GM12878 (cell line): Measurements from ENCODE around the gene CAPN10. TPM values are rescaled to one million over a fixed set of nuclear protein-coding genes. Genes with fewer than 3 reads are reported as not detected.
A peak's percentile ranks its signal among the peaks of the same experiment; 100 is the strongest.

Experiments used
- HDAC2 ChIP-seq: fragments of 200-600 bp; sonication (generic); IDR thresholded peaks from 2 replicates; pipeline ENCODE4 v1.6.1; 2017
- KDM1A ChIP-seq: fragments of 200-600 bp; sonication (generic); IDR thresholded peaks from 2 replicates; pipeline ENCODE4 v1.6.1; 2016; ENCODE audit warnings: borderline replicate concordance
- NR2C1 ChIP-seq: fragments of 450-650 bp; IDR thresholded peaks from 2 replicates; pipeline ENCODE4 v1.6.1; 2017; ENCODE audit warnings: antibody characterized with exemption, mild to moderate bottlenecking, moderate library complexity
- SMAD1 ChIP-seq: fragments of 450-650 bp; IDR thresholded peaks from 2 replicates; pipeline ENCODE4 v1.6.1; 2018; ENCODE audit warnings: mild to moderate bottlenecking, low read depth; ENCODE audit not compliant: partially characterized antibody
- SMARCA5 ChIP-seq: fragments of 450-650 bp; IDR thresholded peaks from 2 replicates; pipeline ENCODE4 v1.6.1; 2017; ENCODE audit warnings: mild to moderate bottlenecking
- SUZ12 ChIP-seq: fragments of 200-600 bp; sonication (generic); IDR thresholded peaks from one replicate; pipeline ENCODE4 v1.6.1; 2018; ENCODE audit warnings: antibody characterized with exemption, mild to moderate bottlenecking; ENCODE audit not compliant: unreplicated experiment
- TCF7 ChIP-seq: IDR thresholded peaks from 2 replicates; pipeline ENCODE4 v1.6.1; 2014; ENCODE audit warnings: antibody characterized with exemption, borderline replicate concordance
- ZBED1 ChIP-seq: IDR thresholded peaks from 2 replicates; pipeline ENCODE4 v1.6.1; 2016; ENCODE audit warnings: borderline replicate concordance
- polyA plus RNA-seq, 11 experiments: library from polyadenylated mRNA; depleted of rRNA in 4 of 11; unstranded in 6 of 11; stranded (reverse) in 5 of 11; fragments of >200 nt; fragmentation: Nextera tagmentation in 4 of 11; fragmentation: Illumina TruSeq in 1 of 11; extraction: Ambion mirVana in 4 of 11; extraction: Trizol in 1 of 11; gene quantifications; 1 replicate in 1 of 11; 2 replicates in 10 of 11; pipeline versions ENCODE4 v1.2.1 to v1.2.3, GENCODE V29; 2011 to 2016; ENCODE audit warnings: inconsistent platforms in 2 of 11, missing spikeins in 2 of 11, low read depth in 1 of 11
- total RNA-seq, 4 experiments: library from RNA; depleted of rRNA in 3 of 4; stranded (reverse); fragments of >200 nt in 3 of 4; fragmentation: Illumina TruSeq in 1 of 4; extraction: Trizol in 1 of 4; gene quantifications; 2 replicates each; pipeline versions ENCODE4 v1.2.1 to v1.2.3, GENCODE V29; 2013 to 2021
- TF ChIP-seq, protein P1 (sequence below): IDR thresholded peaks from 2 replicates; pipeline ENCODE4 v1.6.1; 2011; ENCODE audit warnings: low read depth, low read length, improper control_type of control experiment, borderline replicate concordance
- TF ChIP-seq, protein P2 (sequence below): fragments of 450-650 bp; IDR thresholded peaks from 2 replicates; pipeline ENCODE4 v1.6.1; 2017; ENCODE audit warnings: mild to moderate bottlenecking, low read depth, inconsistent platforms; ENCODE audit not compliant: poor library complexity, severe bottlenecking
- TF ChIP-seq, protein P3 (sequence below): fragments of 450-650 bp; IDR thresholded peaks from 2 replicates; pipeline ENCODE4 v1.6.1; 2017; ENCODE audit warnings: antibody characterized with exemption, mild to moderate bottlenecking, moderate library complexity
- TF ChIP-seq, protein P4 (sequence below): fragments of 450-650 bp; IDR thresholded peaks from 2 replicates; pipeline ENCODE4 v1.6.1; 2017; ENCODE audit warnings: borderline replicate concordance
- TF ChIP-seq, protein P5 (sequence below), 3 experiments: IDR thresholded peaks in 2 of 3; conservative IDR thresholded peaks in 1 of 3; 2 replicates each; pipeline ENCODE4 v1.5.1; 2011; ENCODE audit warnings: low read depth in 3 of 3, low read length in 3 of 3, mild to moderate bottlenecking in 3 of 3, control low read depth in 2 of 3, moderate library complexity in 2 of 3, inconsistent platforms in 1 of 3, mixed read lengths in 1 of 3; ENCODE audit not compliant: control insufficient read depth in 2 of 3, insufficient read depth in 1 of 3; ENCODE audit errors: extremely low read depth in 1 of 3
- TF ChIP-seq, protein P6 (sequence below): fragments of 450-650 bp; IDR thresholded peaks from 2 replicates; pipeline ENCODE4 v1.6.1; 2017; ENCODE audit warnings: mild to moderate bottlenecking, moderate library complexity

The CAPN10 gene
- total and polyA plus RNA-seq, 10 of the 15 experiments (the other 5 are each of a cell fraction or from before 2014, with no cell fraction given) = 0.37 to 40.6 (median 17.5) TPM

DNA sequence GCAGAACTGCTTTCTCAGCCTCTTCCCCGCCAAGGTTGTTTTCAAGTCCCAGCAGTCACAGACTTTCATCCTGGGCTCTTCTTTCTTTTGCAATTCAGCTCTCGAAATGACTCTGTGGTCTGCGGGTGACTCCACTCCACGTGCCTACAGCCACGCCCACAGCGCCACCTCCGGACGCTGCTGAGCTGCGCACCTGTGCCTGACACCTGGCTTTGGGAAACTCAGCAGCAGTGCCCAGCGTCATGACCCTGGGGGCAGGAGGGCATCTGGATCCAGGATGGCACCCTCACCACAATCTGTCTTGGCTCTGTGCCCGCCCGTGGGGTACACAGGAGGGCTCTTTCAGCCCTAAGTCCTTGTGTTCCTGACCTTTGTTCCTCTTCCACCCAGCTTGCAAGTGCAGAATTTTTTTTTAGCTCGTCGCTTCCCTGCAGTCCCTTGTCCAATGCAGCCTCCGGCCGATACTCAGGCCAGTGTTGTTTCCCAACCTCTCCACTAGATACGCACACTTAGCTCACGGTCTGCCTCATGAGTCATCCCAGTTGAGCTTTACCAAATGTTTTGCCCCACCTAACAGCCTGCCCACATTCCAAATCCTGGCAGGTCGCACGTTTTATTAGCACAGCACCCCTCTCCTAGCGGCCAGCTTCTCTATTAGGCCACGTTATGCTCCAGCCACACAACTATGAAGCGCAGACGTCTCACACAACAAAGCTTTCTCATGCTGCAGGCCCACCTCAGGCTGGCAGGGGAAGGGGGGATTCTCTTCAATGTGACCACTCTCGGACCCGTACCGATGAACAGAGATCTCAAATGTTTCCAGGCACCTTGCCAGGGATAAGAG lies 6.5 kb upstream of the CAPN10 start (continued):
- TF ChIP-seq, protein P1, sequence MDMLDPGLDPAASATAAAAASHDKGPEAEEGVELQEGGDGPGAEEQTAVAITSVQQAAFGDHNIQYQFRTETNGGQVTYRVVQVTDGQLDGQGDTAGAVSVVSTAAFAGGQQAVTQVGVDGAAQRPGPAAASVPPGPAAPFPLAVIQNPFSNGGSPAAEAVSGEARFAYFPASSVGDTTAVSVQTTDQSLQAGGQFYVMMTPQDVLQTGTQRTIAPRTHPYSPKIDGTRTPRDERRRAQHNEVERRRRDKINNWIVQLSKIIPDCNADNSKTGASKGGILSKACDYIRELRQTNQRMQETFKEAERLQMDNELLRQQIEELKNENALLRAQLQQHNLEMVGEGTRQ = peak; percentile 33; the same call in 1 of the 2 replicates
- TF ChIP-seq, protein P2, sequence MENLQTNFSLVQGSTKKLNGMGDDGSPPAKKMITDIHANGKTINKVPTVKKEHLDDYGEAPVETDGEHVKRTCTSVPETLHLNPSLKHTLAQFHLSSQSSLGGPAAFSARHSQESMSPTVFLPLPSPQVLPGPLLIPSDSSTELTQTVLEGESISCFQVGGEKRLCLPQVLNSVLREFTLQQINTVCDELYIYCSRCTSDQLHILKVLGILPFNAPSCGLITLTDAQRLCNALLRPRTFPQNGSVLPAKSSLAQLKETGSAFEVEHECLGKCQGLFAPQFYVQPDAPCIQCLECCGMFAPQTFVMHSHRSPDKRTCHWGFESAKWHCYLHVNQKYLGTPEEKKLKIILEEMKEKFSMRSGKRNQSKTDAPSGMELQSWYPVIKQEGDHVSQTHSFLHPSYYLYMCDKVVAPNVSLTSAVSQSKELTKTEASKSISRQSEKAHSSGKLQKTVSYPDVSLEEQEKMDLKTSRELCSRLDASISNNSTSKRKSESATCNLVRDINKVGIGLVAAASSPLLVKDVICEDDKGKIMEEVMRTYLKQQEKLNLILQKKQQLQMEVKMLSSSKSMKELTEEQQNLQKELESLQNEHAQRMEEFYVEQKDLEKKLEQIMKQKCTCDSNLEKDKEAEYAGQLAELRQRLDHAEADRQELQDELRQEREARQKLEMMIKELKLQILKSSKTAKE = peak; percentile 77
- TF ChIP-seq TCF7 (no peak), SMARCA5 (peak; percentile 66; the same call in 1 of the 2 replicates), NR2C1 (no peak), SUZ12 (no peak), ZBED1 (peak; percentile 23; the same call in 1 of the 2 replicates), KDM1A (no peak), HDAC2 (no peak), SMAD1 (no peak)
- TF ChIP-seq, protein P3, sequence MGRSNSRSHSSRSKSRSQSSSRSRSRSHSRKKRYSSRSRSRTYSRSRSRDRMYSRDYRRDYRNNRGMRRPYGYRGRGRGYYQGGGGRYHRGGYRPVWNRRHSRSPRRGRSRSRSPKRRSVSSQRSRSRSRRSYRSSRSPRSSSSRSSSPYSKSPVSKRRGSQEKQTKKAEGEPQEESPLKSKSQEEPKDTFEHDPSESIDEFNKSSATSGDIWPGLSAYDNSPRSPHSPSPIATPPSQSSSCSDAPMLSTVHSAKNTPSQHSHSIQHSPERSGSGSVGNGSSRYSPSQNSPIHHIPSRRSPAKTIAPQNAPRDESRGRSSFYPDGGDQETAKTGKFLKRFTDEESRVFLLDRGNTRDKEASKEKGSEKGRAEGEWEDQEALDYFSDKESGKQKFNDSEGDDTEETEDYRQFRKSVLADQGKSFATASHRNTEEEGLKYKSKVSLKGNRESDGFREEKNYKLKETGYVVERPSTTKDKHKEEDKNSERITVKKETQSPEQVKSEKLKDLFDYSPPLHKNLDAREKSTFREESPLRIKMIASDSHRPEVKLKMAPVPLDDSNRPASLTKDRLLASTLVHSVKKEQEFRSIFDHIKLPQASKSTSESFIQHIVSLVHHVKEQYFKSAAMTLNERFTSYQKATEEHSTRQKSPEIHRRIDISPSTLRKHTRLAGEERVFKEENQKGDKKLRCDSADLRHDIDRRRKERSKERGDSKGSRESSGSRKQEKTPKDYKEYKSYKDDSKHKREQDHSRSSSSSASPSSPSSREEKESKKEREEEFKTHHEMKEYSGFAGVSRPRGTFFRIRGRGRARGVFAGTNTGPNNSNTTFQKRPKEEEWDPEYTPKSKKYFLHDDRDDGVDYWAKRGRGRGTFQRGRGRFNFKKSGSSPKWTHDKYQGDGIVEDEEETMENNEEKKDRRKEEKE = no peak
- TF ChIP-seq, protein P4, sequence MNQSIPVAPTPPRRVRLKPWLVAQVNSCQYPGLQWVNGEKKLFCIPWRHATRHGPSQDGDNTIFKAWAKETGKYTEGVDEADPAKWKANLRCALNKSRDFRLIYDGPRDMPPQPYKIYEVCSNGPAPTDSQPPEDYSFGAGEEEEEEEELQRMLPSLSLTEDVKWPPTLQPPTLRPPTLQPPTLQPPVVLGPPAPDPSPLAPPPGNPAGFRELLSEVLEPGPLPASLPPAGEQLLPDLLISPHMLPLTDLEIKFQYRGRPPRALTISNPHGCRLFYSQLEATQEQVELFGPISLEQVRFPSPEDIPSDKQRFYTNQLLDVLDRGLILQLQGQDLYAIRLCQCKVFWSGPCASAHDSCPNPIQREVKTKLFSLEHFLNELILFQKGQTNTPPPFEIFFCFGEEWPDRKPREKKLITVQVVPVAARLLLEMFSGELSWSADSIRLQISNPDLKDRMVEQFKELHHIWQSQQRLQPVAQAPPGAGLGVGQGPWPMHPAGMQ = no peak
- TF ChIP-seq, protein P5, sequence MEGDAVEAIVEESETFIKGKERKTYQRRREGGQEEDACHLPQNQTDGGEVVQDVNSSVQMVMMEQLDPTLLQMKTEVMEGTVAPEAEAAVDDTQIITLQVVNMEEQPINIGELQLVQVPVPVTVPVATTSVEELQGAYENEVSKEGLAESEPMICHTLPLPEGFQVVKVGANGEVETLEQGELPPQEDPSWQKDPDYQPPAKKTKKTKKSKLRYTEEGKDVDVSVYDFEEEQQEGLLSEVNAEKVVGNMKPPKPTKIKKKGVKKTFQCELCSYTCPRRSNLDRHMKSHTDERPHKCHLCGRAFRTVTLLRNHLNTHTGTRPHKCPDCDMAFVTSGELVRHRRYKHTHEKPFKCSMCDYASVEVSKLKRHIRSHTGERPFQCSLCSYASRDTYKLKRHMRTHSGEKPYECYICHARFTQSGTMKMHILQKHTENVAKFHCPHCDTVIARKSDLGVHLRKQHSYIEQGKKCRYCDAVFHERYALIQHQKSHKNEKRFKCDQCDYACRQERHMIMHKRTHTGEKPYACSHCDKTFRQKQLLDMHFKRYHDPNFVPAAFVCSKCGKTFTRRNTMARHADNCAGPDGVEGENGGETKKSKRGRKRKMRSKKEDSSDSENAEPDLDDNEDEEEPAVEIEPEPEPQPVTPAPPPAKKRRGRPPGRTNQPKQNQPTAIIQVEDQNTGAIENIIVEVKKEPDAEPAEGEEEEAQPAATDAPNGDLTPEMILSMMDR (IDR thresholded peaks at IDR 0.05 in 2 of 3, conservative IDR thresholded peaks at IDR 0.05 in 1 of 3; ENCODE audit: control insufficient read depth in 2 of 3, extremely low read depth in 1 of 3, insufficient read depth in 1 of 3, low read depth in 3 of 3, low read length in 3 of 3) = peak; percentile 71 to 77 (median 77)
- TF ChIP-seq, protein P6, sequence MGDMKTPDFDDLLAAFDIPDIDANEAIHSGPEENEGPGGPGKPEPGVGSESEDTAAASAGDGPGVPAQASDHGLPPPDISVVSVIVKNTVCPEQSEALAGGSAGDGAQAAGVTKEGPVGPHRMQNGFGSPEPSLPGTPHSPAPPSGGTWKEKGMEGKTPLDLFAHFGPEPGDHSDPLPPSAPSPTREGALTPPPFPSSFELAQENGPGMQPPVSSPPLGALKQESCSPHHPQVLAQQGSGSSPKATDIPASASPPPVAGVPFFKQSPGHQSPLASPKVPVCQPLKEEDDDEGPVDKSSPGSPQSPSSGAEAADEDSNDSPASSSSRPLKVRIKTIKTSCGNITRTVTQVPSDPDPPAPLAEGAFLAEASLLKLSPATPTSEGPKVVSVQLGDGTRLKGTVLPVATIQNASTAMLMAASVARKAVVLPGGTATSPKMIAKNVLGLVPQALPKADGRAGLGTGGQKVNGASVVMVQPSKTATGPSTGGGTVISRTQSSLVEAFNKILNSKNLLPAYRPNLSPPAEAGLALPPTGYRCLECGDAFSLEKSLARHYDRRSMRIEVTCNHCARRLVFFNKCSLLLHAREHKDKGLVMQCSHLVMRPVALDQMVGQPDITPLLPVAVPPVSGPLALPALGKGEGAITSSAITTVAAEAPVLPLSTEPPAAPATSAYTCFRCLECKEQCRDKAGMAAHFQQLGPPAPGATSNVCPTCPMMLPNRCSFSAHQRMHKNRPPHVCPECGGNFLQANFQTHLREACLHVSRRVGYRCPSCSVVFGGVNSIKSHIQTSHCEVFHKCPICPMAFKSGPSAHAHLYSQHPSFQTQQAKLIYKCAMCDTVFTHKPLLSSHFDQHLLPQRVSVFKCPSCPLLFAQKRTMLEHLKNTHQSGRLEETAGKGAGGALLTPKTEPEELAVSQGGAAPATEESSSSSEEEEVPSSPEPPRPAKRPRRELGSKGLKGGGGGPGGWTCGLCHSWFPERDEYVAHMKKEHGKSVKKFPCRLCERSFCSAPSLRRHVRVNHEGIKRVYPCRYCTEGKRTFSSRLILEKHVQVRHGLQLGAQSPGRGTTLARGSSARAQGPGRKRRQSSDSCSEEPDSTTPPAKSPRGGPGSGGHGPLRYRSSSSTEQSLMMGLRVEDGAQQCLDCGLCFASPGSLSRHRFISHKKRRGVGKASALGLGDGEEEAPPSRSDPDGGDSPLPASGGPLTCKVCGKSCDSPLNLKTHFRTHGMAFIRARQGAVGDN = peak; percentile 54; the same call in 1 of the 2 replicates
